Activated CD4-positive, alpha-beta T cell treated with anti-CD3 and anti-CD28 coated beads, Interleukin-10, Interleukin-2, amounts not matched to agents 100 ng/mL and 50 ng/mL, durations not matched to agents 16 hours and 8 hours (primary cell): ENCODE measurements around the gene CDIP1.
"Not testable (repeated sequence)": the region's sequence is repeated elsewhere in the genome, so short reads cannot be mapped to it uniquely, and the experiment has no call there.

Experiments used
- DNase-seq: peaks from one replicate; pipeline ENCODE4 v3.0.0-alpha.2; 2020

The CDIP1 gene

DNA sequence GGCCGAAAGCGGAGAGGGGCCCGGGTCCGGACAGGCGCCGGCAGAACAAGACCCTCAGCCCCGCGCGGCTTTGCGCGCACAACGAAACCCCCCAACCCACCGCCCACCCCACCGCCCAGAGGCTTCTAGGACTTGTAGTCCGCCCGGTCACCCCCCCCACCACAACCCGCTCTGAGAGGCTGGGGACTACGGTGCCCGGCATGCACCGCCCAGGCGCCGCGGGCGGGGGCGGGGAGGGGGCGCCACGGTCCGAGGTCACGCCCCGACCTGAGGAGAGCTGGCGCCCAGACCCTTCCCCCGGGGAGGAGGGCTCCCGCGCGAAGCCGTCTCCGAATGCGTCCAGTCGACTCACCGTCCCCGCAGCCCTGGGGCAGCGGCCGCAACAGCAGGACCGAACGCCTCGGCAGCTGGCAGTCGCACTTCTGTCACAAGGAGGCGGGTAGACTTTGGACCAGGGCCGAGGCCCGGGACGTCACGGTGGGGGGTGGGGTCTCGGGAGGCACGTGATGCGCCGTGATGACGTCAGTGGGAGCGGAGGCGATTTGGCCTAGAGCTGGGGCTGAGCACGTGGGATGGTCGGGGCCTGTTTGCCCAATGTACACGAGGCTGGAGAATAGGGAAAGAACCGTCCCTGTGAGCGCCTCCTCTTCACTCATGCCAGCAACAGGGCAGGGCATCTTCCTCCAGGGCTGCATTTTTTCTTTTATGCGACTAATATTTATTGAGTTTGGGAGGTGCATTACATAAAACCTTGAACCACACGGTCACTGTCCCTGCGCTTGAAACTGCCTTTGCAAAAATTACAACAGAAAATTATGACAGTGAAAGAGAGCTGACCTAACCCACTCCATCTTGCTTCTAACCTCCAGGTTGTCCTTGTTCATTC is at the start of gene CDIP1:
TSS of gene CDIP1 (minus strand) at position 424 of the 886 bp plus-strand sequence. CDS start 24,643 bp downstream, outside the sequence.
- peak; percentile 97 for DNase-seq

DNA sequence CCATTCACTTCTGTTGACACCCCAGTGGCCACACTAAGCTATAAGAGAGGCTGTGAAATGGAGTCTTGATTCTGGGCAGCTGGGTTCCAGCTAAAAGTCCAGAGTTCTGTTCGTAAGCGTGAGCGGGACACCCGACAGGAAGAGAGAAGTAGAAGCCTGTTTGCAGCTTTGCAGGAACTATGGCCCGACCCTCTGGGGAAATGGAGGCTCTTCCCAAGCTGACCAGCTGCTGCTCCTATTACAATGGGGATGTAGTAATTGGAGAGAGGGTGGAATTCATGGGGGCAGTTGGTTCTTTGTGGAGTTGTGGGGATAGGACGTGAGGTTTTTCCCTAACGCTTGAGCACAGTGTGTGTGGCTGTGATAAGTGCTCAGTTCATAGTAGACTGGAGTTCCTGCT is 47.7 kb upstream of the CDIP1 start:
- no peak for DNase-seq

DNA sequence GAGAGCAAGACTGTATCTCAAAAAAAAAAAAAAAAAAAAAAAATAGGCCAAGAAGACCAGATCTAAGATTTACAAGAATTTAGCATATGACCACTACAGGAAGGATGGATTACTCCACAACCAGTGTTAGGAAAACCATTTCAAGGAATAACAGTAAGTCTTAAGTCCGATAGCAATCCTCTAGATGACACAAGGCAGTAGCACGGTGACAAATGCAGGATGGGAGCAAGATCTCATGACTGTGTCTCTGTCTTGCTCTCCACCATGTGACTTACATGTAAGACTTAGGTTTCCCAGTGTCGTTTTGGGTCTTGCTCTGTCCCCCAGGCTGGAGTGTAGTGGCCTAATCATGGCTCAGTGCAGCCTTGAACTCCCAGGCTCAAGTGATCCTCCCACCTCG is 45.3 kb upstream of the CDIP1 start:
- DNase-seq, result no peak

DNA sequence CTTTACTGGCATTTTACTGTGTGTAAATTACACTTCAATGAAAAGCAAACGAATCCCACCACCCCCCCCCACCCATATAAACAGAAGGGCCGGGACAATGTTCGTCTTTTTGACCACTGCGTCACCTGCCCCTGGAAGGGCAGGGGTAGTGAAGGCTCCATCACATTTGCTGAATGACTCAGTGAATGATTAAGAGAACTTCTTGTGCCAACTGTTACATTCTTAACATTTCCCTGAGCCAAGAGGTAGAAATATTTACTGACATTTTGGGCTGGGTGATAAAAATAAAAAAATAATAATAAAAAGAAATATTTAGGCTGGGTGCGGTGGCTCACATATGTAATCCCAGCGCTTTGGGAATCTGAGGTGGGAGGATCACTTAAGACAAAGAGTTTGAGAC is 41.7 kb upstream of the CDIP1 start:
- no peak for DNase-seq

DNA sequence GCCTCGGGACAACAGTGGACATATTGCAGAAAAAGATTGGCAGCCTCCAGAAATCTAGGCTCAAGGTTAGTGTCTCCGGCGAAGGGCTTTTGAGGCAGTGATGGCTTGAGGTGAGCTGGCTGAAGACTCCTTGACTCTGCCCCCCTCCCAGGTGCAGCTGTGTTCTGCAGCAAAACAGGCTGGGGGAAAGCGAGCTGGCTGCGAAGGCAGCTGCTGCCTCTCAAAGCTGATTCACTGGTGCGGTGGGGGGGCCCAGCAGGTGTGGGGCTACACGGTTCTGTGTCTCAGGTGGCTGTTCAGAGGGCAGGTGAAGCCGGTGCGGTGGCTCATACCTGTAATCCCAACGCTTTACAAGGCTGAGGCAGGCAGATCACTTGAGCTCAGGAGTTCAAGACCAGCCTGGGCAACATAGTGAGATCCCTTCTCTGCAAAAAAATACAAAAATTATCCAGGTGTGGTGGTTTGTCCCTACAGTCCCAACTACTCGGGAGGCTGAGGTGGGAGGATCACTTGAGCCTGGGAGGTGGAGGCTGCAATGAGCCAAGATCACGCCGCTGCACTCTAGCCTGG is 40.5 kb upstream of the CDIP1 start:
- DNase-seq, result no peak

DNA sequence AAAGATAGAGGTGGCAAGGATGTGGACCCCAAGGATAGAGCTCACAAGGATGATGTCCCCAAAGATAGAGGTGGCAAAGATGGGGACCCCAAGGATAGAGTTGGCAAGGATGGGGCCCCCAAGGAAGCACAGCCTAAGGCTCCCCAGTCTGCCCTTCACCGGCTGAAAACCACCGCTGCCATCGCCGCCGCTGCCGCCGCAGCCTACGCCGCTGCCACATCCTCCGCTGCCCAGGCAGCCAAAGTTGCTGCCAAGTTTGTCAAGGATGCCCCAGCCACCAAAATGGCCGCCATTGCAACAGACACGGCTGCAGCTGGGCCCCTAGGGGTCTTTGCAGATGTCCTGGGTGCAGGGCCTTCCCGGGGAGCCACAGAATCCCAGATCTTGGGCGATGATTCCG is 37.4 kb upstream of the CDIP1 start:
- no peak for DNase-seq

DNA sequence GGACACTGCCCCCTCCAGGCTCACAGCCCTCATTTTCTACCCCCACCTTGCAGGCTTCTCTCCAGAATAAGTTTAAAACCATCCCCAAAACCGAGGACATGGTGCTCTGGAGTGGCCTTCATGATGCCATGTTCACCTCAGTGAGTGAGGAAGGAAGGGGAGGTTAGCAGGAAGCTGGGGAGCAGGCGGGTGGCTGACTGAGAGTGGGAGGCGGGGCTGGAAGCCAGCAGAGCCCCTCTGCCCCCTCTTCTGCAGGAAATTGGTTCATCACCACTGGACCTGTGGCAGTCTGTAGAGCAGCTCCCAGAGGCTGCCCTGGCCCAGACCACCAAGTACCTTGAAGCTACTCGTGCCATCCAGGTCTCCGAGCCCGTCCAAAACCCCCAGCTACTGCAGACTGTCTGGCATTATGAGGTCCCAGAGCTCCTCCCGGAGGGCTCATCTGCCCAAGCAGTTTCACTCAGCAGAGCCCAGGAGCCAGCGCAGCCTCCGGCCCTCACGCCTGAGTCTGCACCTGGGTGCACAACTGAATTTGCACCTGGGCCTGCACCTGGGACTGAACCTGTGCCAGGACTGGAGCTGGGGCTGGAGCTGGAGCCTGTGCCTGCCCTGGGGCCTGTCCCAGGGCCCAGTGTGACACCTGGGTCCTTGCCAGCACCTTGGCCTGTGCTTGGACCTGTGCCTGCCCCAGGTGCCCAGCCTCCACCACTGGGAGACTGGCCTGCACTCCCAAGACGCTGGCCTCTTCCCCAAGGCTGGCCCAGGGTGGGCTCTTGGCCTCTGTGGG is 36.5 kb upstream of the CDIP1 start:
- no peak for DNase-seq

DNA sequence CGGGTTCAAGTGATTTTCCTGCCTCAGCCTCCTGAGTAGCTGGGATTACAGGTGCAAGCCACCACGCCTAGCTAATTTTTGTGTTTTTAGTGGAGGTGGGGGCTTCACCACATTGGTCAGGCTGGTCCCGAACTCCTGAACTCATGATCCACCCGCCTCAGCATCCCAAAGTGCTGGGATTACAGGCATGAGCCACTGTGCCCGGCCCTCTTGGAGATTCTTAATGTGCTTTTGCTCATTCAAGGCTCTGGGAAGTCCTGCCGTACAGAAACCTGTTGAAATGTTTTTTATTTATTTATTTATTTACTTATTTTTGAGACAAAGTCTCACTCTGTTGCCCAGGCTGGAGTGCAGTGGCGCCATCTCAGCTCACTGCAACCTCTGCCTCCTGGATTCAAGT is 35.4 kb upstream of the CDIP1 start:
- DNase-seq, result not testable (repeated sequence)

DNA sequence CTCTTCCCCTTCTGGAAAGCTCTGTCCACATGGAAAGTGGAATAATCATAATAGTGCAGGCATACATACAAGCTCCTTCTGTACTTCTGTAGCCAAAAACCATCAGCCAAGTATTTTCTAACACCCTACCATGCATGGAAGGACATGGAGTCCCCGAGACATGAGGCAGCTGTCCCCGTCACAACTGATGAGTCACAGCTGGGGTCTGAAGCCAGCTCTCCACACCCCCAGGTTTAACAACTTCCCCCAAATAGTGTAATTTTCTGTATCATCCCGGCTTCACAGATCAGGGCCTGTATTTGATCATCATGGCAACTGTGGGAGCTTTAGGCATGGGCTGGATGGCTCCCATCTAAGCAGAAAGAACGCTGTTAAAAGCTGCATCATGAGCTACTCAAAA is 34.1 kb upstream of the CDIP1 start:
- no peak for DNase-seq

DNA sequence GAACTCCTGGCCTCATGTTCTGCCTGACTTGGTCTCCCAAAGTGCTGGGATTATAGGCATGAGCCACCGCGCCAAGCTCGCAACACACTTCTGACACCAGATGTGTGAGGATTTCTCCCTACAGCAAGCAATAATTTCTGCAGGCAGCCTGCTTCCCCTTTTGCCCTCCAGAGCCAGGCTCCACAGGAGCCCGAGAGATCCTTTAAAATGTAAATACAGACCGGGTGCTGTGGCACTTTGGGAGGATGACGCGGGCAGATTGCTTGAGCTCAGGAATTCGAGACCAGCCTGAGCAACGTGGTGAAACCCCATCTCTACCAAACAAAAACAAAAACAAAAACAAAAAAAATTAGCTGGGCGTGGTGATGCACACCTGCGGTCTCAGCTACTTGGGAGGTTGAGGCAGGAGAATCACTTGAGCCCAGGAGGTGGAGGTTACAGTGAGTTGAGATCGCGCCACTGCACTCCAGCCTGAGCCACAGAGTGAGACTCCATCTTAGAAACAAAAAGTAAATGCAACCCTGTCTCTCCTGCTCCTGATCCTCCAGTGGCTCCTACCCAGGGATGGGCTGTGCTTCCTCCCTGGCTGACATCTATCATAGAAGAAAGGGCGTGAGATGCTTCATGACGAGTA is 32.2 kb upstream of the CDIP1 start:
- no peak for DNase-seq

DNA sequence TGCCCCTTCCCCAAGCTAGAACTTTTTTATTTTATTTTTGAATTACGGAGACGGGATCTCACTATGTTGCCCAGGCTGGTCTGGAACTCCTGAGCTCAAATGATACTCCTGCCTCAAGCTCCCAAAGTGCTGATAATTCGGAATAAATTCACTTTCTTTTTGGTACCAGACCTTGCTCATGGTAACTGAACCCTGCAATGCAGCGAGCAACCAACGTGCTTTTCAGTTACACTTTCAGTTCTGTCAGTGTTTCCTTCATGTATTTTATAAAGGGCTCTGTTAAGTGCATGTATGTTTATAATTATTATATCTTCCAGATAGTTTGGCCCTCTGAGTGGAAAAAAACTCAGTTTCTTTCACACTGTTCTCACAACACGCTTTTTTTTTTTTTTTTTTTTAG is 31.5 kb upstream of the CDIP1 start:
- no peak for DNase-seq

DNA sequence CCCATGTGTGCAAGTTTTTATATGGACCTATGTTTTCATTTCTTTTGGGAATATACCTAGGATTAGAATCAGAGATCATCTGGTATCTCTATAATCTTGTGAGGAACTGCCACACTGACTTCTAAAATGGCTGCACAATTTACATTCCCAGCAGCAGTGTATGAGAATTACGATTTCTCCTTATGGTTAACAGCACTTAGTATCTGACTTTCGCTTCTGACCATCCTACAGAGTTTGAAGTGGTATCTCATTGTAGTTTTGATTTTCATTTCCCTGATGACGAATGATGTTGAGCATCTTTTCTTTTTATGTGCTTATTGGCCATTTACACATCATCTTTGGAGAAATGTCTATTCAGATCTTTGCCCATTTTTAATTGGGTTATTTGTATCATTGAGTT is 27.6 kb upstream of the CDIP1 start:
- peak; percentile 20 for DNase-seq

DNA sequence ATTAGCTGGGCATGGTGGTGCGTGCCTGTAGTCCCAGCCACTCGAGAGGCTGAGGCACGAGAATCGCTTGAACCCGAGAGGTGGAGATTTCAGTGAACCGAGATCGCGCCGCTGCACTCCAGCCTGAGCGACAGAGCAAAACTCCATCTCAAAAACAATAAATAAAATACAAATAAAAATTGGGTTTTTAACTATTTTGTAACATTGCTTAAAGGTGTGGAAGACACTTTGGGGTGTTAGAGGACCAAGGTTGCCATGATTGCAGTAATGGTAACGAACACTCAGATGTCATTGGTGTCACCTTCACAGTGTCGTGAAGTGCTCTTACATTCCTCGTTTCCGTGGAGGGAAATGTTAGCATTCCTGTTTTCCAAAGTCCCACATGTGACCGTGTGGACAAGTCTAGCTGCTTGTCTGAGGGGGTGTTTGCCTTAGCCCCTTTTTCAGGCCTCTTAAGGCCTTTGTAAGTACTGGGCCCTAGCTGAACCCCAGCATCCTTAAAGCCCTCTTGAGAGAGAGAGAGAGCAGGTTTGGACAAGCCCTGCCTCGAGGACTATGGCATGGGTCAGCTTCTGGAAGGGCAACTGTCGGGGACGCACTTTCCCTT is 26.2 kb upstream of the CDIP1 start:
- DNase-seq, result no peak

DNA sequence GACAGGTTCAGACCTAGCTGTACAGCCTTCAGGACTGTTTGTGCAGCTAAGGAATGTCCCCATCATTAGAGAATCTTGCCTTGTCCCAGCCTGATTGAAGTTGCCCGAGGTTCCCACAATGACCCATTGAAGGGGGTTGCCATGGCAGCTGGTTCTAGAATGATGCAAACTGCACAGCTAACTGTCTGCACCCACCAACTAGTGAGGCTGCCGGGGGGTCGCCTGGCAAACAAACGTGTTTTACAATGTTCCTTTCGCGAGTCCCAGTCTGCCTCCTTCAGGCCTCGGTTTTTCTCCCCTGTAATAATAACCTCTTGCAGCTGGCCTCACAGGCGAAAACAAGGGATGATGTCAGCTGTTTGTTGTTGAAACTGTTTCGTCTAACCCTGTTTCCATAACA is 23.0 kb upstream of the CDIP1 start:
- DNase-seq, result no peak

DNA sequence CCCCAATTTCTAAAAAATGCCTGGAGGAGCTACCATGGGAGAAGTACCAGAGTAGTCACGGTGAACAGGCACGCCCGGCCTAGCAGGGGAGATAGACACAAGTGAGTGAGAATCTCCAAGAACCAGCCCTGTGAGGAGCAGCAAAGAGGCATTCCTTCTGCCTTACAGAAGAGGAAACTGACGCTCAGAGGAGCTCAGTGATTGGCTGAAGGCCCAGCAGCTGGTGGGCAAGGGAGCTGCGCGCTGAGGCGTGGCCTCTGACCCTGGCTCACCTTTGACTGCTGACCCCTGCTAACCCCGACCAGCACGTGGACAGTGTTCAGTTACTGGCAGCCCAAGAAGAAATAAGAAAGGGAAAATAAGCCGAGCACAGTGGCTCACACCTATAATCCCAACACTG is 19.4 kb upstream of the CDIP1 start:
- no peak for DNase-seq

DNA sequence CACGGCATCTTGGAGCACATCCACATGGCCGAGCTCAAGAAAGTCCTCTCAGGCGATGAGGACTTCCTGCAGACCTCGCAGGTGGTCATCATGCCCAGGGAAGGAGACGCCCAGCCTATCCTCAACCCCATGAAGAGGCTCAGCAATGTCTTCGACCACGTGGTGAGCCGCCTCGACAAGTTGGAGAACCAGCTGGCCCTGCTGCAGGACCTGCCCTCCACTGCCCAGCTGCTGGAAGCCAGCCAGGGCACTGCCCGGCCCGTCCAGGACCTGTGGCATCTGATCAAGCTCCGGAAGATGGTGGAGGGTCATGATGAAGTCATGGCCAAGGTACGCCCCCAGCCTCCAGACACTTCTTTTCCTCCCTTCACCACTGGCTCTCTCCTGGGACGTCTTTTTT is 18.0 kb upstream of the CDIP1 start:
- DNase-seq, result no peak

DNA sequence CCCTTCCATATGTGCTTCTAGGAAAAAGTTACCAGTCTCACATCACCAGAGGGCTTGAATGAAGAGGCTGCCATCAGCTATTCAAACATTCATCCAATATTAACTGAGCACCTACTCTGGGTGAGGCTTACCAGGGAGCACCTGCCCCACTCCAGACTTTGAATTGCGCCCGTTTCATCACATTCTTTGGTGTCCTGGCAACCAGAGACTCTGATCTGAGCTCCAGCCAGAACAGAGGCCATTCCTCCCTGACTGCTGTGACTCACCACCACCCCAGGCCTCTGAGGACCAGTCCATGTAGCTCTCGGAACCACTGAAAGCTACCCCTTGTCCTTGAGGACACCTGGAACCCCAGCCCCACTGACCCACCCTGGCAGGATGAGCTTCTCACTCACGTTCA is 17.5 kb upstream of the CDIP1 start, which contains the start of gene C16orf96:
TSS of gene C16orf96 (plus strand) at position 229 of the 400 bp plus-strand sequence. CDS start at position 379, 150 bp downstream.
- DNase-seq, result no peak

DNA sequence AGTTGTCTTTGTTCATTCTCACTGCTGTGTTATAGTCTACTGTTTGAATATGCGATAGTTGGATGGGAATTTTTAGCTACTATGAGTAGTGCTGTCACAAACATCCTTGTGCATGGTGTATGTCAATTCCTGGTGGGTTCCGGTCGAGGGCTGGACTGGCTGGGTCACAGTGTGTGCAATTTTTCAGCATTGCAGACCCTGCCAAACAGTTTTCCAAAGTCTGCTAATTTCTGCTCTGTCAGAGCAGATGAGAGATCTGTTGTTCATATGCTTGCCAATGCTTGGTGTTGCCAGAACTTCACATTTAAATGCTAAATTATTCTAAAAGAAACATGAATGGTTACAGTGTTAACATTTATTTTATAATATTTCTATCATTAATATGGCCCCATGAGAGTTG is 14.0 kb upstream of the CDIP1 start:
- DNase-seq, result no peak

DNA sequence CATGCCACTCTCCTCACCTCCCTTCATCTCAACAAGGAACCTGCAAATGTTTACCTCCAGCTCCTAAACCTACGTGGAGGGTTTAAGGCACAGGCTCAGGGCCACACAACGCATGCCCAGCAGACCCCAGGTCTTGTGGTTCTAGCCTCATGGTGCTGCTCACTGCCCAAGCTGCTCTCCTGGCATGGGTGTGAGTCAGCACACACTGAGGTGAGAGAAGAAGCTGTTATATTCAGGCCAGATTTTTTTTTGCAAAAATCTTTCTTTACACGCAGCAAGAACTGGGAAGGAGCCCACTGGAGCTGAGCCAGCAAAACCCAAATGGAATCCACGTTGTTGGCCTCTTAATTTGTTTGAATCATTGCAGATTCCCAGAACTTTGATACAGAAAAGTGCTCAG is 12.0 kb upstream of the CDIP1 start:
- DNase-seq, result no peak

DNA sequence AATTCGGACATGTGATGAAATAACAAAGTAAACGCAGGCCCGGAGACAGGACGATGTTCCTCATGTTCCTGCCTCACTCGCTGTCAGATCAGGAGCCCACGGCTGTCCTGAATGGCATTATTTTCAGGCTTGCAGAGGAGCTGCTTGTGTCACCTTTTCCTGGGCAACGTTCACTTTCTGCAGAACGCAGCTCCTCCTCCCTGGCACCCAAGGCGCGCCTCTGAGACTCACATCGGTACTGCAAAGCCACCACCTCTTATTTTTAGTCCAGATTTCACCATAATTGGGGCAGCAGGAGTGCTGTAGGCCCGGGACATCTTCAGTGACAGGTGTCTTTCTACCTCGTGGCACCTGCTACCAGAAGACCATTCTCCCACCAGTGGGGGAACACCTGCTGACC is 9.6 kb upstream of the CDIP1 start:
- DNase-seq, result no peak

DNA sequence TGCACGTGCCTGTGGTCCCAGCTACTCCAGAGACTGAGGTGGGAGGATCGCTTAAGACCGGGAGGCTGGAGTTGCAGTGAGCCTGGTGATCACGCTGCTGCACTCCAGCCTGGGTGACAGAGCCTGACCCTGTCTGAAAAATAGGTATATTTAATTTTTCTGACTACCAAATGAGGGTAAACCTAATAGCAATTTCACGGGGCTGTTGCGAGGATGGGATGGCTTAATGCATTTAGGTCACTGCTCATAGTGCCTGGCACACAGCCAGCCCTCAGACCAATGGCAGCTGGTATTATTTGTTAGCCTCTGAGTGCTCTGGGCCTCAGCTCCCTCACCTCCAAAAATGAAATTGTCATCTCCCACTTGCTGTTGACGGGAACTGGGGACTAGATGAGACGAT is 5.9 kb upstream of the CDIP1 start:
- DNase-seq, result no peak

DNA sequence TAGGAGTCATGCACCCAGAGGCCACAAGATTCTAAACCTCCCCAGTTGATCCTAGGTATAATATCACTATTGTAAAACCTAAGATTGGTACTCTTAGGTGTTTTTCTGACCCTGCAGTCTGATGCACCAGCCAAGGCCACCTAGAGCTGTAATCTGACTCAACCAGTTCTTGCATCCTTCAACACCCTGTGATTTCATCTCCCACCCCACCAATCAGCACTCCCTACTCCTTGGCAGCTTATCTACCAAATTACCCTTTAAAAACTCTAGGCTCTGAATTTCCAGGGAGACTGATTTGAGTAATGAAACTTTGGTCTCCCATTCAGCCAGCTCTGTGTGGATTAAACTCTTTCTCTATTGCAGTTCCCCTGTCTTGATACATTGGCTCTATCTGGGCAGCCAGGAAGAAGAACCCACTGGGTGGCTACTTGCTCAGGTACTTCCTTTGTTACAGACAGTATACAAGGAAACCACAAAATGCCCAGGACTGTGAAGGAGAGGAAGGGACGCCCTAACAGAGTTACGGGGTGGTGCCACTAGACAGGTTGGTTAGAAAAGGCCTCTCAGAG is 1.2 kb upstream of the CDIP1 start:
- DNase-seq, result no peak
